Ramos (cell line): ENCODE measurements around the gene MAP3K14.
"Not testable (repeated sequence)": the region's sequence is repeated elsewhere in the genome, so short reads cannot be mapped to it uniquely, and the experiment has no call there.

Experiments
- in situ Hi-C: fragments of 300-500 bp; cut with MboI; formaldehyde crosslinking; loops from one replicate; pipeline ENCODE4 v1.14.3; 2022; ENCODE audit warnings: low sequenced_read_pairs; ENCODE audit not compliant: unreplicated experiment

Gene MAP3K14

DNA sequence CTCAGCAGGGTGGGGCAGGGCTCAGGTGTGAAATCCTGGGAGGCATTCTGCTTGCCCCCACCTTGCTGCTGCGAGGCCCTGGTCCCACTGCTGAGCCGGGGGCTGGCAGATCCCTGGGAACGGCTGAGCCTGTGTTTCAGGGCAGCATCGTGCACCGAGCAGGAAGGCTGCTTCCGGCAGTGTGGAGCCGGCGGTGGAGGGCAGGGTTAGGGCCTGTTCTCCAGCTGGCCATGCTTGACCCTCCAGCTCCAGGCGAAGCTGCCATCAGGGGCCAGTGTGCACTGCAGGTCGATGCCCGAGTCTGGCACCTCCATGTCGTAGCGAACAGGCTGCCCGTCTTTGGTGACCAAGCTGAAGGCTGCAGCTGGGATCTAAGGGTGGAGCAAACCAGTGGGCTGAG, 52.4 kb downstream of the MAP3K14 start:
- in situ Hi-C loops, result no loop called here

DNA sequence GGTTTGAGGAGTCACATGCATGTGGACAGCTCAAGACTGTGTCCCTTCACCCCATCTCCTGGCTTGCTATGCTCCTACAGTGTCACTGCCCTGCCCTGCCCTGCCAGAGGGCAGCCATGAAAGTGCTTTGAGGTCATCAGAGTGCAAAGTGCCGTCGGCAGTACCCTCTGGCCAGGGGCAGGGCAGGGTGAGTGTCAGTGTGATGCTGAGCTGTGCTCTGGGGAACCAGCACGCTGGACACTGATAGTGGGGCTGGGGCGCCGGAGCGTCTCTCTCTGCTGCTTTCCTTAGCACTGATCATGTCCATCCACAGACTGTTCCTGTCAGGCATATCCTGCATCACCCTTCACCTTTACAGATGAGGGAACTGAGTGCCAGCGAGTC, 53.4 kb downstream of the MAP3K14 start:
- in situ Hi-C loops, result no loop called here

DNA sequence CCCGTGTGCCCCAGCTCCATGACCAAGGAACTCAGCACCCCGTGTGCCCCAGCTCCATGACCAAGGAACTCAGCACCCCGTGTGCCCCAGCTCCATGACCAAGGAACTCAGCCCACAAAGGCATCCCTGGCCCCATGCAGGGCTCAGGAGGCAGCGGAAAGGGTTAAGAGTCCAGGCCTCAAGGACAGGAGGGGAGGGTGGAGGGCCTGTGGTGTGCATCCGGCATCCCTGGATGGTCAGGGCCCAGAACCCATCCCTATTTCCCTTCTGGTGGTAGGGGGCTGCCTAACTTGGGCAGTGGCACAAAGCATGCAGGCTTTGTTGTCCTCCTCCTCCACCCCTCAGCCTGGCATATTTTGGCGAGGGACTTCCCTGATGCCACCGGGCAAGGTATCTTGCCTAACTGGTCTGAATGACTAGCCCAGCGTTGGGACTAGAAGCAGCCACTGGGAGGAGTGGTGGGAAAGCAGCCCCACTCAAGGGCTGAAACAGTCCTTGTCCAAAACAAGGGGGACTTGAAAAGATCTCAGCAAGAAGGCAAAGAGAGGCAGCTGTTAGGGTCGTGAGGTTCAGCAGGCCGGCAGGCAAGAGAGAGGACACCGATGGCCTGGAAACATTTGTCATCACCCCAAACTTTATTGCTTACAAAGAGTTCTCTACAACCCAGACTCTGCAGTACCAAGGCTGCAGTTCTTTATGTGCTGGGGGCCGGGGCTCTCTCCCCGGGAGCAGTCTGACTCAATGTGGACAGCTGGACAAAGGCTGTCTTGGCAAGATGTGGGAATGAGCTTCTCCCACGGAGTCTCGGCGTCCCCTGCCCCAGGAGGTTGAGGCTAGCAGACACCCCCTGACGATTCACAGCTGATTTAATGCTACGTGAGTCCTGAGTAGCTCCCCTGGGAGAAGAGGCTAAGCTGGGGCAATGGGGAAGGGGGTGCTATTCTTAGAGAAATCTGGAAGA, 54.0 kb downstream of the MAP3K14 start:
- in situ Hi-C loops, result no loop called here

DNA sequence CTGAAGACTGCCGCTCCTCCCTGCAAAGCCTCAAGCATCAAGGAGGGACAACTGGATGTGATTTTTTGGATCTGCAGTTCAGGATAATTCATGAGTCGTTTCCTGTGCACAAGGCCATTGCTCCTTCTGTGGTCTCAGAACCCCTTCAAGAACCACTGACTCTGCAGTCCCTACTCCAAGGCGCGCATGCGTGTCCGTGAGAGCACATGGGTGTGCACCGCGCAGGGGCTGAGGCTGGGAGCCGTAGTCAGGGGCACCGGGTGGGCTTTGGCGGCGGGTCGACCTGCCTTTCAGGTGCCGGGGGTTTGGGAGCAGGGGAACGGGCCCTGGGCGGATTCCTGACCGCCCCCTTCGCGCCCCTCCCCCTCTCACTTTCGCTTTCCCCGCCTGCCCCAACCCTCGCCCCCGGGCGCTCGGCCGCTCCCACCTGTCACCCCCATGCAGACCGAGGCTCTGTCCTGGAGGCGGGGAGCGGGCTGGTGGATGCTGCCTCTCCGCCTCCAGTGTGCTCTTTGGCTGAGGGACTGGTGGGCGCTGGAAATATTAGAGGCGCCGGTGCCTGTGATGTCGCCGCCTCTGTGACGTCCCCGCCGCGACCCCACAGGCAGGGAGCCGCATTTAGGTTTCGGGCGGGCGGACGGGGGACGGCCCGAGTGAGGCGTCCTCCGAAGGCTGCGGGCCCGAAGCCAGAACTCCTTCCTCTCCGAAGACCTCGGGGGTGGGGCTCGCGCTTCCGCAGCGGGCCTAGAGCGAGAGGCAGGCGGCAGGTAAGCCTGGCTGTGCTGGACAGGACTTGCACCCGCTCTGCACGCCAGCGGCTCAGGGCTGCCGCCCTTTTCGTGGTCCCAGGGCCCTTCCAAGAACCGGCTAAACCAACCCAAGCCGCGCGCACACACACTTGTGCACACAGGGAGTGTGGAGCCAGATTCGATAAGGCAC, 55.0 kb downstream of the MAP3K14 start, which contains the start of gene SPATA32:
SPATA32 (minus strand) TSS at position 518 of the 939 bp plus-strand sequence; CDS start at position 440, 78 bp downstream.
- in situ Hi-C loops, result no loop called here

DNA sequence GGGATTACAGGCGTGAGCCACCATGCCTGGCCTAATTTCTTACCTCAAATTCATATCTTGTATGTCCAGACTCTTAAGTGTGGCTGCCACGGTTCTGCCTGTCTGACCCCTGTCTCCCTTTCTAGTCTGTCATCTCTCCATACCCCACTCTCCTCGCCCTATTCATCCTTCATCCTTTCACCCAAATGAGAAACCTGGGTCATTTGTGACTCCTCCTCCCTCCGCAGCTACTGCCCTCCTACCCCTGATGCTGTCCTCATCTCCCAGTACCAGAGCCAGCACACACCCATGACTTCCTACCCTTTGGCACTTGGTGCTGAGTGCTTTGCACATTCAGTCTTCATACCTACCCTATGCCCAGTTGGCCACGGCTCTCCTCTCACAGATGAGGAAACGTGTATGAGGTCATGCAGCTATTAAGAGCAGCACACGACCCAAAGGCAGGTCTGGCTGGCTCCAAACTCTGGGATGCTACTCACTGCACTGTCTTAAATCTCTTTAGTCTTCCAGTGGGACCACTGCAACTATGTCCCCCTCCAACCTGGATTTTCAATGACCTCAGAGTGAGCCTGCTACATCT, 56.5 kb downstream of the MAP3K14 start:
- in situ Hi-C loops, result no loop called here

DNA sequence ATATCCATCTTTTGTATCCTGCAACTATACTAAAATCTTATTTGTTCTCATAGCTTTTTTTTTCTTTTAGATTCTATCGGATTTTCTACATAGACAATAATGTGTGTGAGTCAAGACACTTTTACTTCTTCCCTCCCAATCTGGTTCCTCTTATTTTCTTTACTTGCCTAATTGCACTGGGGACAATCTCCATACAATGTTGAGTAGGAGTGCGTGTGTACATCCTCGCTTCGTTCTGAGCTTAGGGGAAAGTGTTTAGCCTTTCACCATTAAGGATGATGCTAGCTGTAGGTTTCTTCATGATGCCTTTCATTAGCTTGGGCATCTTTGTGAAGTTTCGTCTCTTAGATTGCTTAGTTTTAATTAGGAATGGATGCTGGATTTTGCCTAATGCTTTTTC, 57.8 kb downstream of the MAP3K14 start:
- in situ Hi-C loops, result no loop called here

DNA sequence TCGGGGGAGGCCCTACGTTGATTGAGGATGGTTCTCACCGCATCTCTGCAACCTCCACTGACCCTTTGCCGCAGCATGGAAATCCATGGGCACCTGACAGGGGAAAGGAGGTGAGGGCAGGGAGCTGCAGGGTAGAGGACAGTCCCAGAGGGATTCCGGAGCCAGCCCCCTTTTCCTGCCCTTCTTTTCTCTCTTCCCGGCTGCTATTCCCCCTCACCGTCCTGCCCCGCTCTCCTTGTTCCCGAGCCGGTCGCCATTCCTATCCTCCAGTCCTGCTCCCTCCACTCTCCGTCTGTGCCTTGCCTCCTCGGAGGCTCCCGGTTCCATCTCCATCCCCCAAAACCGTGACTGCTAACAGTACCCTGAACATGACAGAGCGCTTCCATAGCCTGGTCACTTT, 59.7 kb downstream of the MAP3K14 start:
- in situ Hi-C loops, result no loop called here

DNA sequence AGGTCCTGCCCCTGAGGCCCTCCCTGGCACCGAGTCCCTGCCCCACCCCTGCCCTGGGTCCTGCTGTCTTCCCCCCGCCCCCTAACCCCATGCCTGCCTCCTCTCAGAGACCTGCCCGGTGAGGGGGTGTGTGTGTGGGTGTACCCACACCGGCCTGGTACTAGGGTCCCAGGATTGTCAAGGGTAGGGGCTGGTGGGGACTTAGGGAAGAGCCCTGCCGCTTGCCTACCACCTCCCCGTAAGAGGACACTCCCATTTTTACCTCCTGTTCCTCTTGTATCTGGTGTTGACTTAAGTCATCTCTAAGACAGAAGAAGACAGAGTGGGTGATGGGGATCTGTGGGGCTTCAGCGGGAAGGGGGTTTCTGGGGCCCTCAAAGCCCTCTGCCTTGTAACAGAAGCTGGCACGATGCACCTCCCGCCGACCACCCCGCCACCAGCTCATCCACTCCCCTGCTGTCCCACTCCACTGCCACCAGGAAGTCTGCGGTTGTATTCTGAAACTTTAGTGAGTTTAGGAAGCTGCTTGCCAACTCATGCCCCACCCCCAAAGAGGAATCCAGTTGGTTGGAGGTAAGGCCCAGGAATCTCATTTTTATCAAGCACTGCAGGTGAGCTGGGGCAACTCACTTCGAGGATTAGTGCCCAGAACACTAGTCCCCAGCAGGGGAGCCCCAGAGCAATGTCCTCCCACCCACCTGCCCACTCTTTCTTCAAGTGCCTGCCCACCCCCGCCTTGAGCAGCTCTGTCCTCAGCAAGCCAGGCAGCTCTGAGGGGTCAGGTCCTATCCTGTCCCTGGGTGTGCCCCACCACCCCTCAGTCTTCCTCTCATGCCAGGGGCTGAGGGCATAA, 60.5 kb downstream of the MAP3K14 start:
- in situ Hi-C loops, result no loop called here

DNA sequence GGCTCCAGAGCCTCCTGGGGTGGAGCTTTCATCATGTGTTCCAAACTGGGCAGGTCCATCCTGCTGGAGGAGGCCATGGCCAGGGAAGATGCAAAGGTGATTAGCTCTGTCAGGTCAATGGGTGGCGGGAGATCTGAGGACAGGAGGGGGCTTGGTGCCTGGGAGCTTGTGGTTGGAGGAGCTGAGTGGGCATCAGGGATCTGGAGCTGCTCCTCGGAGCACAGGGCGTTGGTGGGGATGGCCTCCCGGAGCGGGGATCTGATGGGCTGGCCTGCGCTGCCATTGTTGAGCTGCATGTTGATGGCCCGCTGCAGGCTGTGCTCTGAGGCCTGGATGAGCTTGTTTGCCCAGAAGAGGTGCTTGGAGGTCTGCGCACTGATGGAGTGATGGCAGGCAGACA, 61.5 kb downstream of the MAP3K14 start:
- in situ Hi-C loops, result no loop called here

DNA sequence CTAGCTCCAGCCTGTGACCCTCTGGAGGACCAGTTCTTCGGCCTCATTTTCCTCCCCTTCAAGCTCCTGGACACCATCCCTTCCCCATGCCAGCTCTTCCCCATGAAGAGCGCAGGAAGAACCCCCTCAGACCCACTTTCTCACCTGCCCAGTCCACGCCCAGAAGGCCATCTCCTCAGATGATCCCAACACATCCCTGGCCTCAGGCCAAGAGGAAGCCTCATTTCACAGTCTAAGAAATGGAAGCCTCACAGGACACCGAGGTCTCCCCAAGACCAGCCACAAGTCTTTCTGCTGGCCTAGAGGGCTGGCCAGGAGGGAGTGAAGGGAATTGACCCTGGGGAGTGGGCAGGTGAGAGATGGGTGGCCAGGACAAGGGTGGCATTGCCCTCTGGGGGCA, 62.9 kb downstream of the MAP3K14 start:
- in situ Hi-C loops, result no loop called here

DNA sequence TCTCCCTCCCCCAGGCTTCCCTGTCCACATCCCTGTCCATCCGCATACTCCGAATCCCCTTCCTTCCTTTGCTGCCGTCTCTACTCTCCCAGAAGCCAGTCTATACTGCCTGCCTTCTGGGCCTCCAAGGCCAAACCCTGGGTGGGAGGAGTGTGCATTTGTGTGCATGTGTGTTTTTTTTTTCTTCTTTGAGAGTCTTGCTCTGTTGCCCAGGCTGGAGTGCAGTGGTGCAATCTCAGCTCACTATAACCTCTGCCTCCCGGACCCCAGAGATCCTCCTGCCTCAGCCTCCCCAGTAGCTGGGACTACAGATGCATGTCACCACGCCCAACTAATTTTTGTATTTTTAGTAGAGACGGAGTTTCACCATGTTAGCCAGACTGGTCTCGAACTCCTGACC, 63.6 kb downstream of the MAP3K14 start:
- in situ Hi-C loops, result not testable (repeated sequence)

DNA sequence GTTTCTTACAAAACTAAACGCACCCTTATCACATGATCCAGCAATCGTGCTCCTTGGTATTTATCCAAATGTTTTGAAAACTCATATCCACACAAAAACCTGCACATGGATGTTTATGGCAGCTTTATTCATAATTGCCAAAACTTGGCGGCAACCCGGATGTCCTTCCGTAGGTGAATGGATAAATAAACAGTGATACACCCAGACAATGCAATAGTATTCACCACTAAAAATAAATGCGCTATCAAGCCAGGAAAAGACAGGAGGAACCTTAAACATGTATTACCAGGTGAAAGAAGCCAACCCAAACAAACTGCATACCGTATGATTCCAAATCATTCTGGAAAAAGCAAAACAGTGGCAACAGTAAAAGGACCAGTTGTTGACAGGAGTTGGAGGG, 64.9 kb downstream of the MAP3K14 start:
- in situ Hi-C loops, result no loop called here

DNA sequence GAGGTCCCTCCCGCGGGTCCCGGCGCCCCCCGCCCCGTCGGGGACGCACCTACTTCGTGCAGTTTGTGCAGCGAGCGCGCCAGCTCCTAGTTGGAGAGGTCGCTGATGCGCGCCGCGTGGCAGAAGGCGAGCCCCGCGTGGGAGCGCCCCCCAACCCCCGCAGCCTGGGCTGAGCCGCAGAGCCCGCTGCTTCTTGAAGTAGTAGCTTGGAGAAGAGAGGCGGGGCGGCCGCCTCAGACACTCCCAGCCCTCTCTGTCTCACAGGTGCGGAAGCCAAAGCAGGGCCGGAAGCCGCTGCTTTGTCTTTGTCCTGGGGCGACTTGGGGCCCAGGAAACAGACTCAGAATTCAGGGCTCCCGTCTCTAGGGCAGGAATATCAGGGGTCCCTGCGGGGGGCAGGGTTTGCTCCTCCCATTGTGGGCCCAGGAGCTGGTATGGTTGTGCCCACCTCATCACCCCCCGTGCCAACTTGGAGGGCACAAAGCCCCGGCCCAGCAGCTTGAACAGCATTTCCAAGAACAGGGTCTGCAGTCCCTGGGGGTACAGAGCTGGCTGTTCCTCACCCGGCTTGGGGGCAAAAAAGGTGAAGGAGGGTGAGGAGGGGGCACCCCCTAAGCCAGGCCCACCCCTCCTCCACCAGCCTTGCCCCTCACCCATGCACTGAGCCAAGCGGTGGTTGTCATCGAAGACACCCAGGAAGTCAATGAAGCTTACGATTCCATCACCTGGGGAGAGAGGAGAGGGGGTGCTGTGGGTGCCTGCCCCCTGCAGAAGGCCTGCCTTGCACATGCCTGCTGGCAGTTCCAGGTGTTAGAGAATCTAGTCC, 68.5 kb downstream of the MAP3K14 start:
- in situ Hi-C loops, result no loop called here

DNA sequence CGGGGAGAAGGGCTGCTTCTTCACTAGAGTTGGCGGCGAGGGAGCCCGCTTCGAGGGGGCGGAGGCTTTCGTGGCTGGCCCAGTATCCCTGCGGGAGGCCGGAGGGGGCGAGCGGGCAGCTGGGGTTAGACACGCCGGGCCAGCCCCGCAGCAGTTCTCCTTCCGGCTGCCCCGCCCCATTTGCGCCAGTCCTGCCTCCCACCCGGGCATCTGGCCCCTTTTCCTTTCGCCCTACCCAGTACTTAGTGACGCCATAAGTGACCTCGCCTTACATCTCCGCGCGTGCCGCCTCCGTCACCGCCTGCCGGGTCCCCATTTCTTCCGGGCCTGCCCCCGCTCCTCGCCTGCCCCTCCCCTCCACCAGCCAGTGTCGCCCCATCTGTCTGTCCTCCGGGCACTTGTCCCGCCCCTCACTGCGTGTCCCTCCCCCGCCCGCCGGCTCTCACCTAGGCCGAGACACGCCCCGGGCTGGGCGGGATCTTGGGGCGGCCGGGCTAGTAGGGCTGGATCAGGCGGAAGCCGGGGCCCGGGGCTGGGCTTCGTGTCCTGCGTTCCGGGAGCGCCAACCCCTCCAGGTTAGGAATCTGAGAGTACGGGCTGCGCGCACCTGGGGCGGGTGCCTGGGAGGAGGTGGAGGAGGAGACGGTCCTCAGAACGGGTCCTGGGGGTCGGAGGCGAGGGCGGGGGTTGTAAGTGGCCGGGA, 69.2 kb downstream of the MAP3K14 start:
- in situ Hi-C loops, result no loop called here

DNA sequence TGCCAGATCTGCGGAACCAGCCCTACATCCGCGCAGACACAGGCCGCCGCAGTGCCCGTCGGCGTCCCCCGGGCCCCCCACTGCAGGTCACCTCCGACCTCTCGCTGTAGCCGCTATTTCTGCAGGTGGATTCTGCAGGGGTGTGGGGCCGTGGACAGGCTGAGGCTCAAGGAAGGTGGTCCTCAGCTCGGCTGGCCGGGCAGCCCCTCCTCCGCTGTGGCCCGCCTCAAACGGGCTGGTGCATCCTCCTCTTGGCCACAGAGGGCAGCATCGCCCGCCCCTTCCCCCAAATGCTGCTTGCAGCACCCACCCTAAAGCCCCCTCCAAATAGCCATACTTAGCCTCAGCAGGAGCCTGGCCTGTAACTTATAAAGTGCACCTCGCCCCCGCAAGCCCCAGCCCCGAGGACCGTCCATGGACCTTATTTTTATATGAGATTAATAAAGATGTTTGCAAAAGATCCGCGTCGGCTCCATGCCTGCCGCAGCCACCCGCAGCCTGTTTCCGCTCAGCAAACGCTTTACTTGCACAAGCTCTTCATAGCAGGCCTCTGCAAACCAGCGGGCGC, 69.9 kb downstream of the MAP3K14 start:
- in situ Hi-C loops, result no loop called here

DNA sequence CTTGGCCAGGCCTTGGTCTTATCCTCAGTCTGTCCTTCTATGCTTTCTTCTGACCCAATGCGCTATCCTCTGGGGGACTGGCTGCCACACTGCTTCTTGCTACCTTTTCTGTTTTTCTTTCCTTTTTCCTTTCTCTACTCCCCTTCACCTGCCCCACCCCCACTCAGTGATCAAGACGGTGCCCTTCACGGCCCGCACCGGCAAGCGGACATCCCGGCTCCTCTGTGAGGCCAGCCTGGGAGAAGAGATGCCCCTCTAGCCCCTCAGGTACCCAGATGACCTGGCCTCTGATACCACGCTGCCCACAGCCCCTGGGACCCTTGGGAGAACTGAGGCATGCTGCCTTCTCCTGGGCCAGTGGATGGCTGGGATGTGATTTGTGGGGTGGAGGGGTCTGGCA, 70.5 kb downstream of the MAP3K14 start:
- in situ Hi-C loops, result no loop called here

DNA sequence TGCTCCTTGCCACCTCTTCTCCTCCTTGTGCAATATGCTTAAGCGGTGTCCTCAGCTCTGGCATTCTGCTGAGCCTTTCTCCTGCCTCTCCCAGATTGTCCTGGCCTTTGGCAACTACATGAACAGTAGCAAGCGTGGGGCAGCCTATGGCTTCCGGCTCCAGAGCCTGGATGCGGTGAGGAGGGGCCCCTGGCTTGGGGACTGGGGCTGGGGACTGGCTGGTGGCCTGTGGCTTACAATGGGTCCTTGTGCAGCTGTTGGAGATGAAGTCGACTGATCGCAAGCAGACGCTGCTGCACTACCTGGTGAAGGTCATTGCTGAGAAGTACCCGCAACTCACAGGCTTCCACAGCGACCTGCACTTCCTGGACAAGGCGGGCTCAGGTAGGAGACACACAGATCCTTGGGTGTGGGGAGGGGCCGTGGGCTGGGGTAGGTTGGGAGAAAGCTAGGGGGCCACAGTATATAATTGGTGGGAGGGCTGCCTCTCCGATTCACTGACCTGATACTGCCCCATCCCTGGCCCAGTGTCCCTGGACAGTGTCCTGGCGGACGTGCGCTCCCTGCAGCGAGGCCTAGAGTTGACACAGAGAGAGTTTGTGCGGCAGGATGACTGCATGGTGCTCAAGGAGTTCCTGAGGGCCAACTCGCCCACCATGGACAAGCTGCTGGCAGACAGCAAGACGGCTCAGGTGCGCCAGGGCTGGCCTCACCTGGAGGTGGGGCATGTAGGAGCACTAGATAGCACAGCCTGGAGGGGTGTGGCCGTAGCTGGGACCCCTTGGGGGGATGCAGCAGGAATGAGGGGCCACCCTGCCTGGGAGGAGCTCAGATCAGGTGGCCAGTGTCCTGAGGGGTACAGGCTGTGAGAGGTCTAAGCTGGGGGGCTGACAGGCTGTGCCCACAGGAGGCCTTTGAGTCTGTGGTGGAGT, 71.8 kb downstream of the MAP3K14 start:
- in situ Hi-C loops, result no loop called here
